HEK293 (cell line): ENCODE data around the gene ARL8B.

Experiments used
- CTCF ChIA-PET: fragments of 350-600 bp; formaldehyde crosslinking; extraction: SDS; loops from one replicate; lab custom pipeline; 2021; ENCODE audit warnings: antibody characterized with exemption; lab: Yijun Ruan, JAX
- POLR2A ChIA-PET: fragments of 300-600 bp; formaldehyde crosslinking; extraction: SDS; loops from one replicate; lab custom pipeline; 2020; ENCODE audit warnings: antibody characterized with exemption, inconsistent platforms; lab: Yijun Ruan, JAX
- H3K27ac ChIP-seq: fragments of 200-500 bp; sonication (Bioruptor generic); 2 replicates; pipeline ENCODE4 v1.5.1; 2014; ENCODE audit warnings: low read depth, low read length, control low read depth, inconsistent platforms; ENCODE audit errors: extremely low read depth
- H3K36me3 ChIP-seq, 2 experiments: fragments of 200-500 bp in 1 of 2; sonication (Bioruptor generic) in 1 of 2; 1 replicate in 1 of 2; 2 replicates in 1 of 2; pipeline ENCODE4 v1.5.1; 2014 to 2017; ENCODE audit warnings: inconsistent platforms in 2 of 2, low read length in 2 of 2; ENCODE audit not compliant: control insufficient read depth in 2 of 2, insufficient read depth in 1 of 2
- H3K4me1 ChIP-seq: fragments of 200-500 bp; sonication (Bioruptor generic); 2 replicates; pipeline ENCODE4 v1.5.1; 2014; ENCODE audit warnings: mild to moderate bottlenecking, low read length, inconsistent platforms; ENCODE audit not compliant: control insufficient read depth, insufficient read depth
- H3K4me3 ChIP-seq: 2 replicates; pipeline ENCODE4 v1.5.1; 2011; ENCODE audit warnings: low read depth, mild to moderate bottlenecking, control low read depth, low read length, moderate library complexity
- H3K9me3 ChIP-seq: fragments of 200-500 bp; sonication (Bioruptor generic); 2 replicates; pipeline ENCODE4 v1.5.1; 2014; ENCODE audit warnings: low read depth, low read length, inconsistent platforms; ENCODE audit not compliant: control insufficient read depth, insufficient read depth
- GLIS2 ChIP-seq: fragments of 450-650 bp; formaldehyde crosslinking; IDR thresholded peaks from 2 replicates; pipeline ENCODE4 v1.5.1; 2016; ENCODE audit warnings: missing biosample characterization, missing genetic modification characterization
- HOXC10 ChIP-seq: sonication (generic); formaldehyde crosslinking; IDR thresholded peaks from 2 replicates; pipeline ENCODE4 v1.8.1; 2023; ENCODE audit warnings: mild to moderate bottlenecking, missing genetic modification reagents
- HOXD13 ChIP-seq: sonication (generic); formaldehyde crosslinking; IDR thresholded peaks from 2 replicates; pipeline ENCODE4 v1.8.0; 2022; ENCODE audit warnings: missing genetic modification reagents, borderline replicate concordance
- OSR2 ChIP-seq: fragments of 450-650 bp; formaldehyde crosslinking; IDR thresholded peaks from 2 replicates; pipeline ENCODE4 v1.5.1; 2016; ENCODE audit warnings: missing biosample characterization, missing genetic modification characterization
- OVOL3 ChIP-seq: fragments of 450-650 bp; formaldehyde crosslinking; IDR thresholded peaks from 2 replicates; pipeline ENCODE4 v1.5.1; 2016; ENCODE audit warnings: missing biosample characterization, missing genetic modification characterization
- ZNF121 ChIP-seq: fragments of 450-650 bp; formaldehyde crosslinking; IDR thresholded peaks from 2 replicates; pipeline ENCODE4 v1.5.1; 2016; ENCODE audit warnings: missing biosample characterization, missing genetic modification characterization
- ZNF140 ChIP-seq: fragments of 450-650 bp; formaldehyde crosslinking; IDR thresholded peaks from 2 replicates; pipeline ENCODE4 v1.5.1; 2016; ENCODE audit warnings: missing biosample characterization, missing genetic modification characterization
- ZNF146 ChIP-seq: fragments of 450-650 bp; formaldehyde crosslinking; IDR thresholded peaks from 2 replicates; pipeline ENCODE4 v1.5.1; 2016; ENCODE audit warnings: missing biosample characterization, missing genetic modification characterization
- ZNF175 ChIP-seq: fragments of 450-650 bp; formaldehyde crosslinking; IDR thresholded peaks from 2 replicates; pipeline ENCODE4 v1.5.1; 2016; ENCODE audit warnings: missing biosample characterization, missing genetic modification characterization
- ZNF184 ChIP-seq: fragments of 450-650 bp; IDR thresholded peaks from 2 replicates; pipeline ENCODE4 v1.5.1; 2018; ENCODE audit warnings: missing biosample characterization, mild to moderate bottlenecking, missing genetic modification characterization
- ZNF211 ChIP-seq: fragments of 450-650 bp; formaldehyde crosslinking; IDR thresholded peaks from 2 replicates; pipeline ENCODE4 v1.5.1; 2016; ENCODE audit warnings: low read depth, missing biosample characterization, missing genetic modification characterization
- ZNF223 ChIP-seq: fragments of 450-650 bp; formaldehyde crosslinking; IDR thresholded peaks from 2 replicates; pipeline ENCODE4 v1.5.1; 2016; ENCODE audit warnings: missing biosample characterization, missing genetic modification characterization
- ZNF23 ChIP-seq: fragments of 450-650 bp; formaldehyde crosslinking; IDR thresholded peaks from 2 replicates; pipeline ENCODE4 v1.5.1; 2016; ENCODE audit warnings: missing biosample characterization, missing genetic modification characterization, borderline replicate concordance
- ZNF292 ChIP-seq: fragments of 450-650 bp; formaldehyde crosslinking; IDR thresholded peaks from 2 replicates; pipeline ENCODE4 v1.5.1; 2016; ENCODE audit warnings: low read depth, missing biosample characterization, missing genetic modification characterization, borderline replicate concordance
- ZNF433 ChIP-seq: fragments of 450-650 bp; formaldehyde crosslinking; IDR thresholded peaks from 2 replicates; pipeline ENCODE4 v1.5.1; 2016; ENCODE audit warnings: missing biosample characterization, missing genetic modification characterization, low read depth
- ZNF610 ChIP-seq: fragments of 450-650 bp; formaldehyde crosslinking; IDR thresholded peaks from 2 replicates; pipeline ENCODE4 v1.5.1; 2016; ENCODE audit warnings: missing biosample characterization, missing genetic modification characterization, borderline replicate concordance
- ZNF660 ChIP-seq: fragments of 450-650 bp; IDR thresholded peaks from 2 replicates; pipeline ENCODE4 v1.5.1; 2018; ENCODE audit warnings: missing biosample characterization, mild to moderate bottlenecking, missing genetic modification characterization
- ZNF785 ChIP-seq: fragments of 450-650 bp; formaldehyde crosslinking; IDR thresholded peaks from 2 replicates; pipeline ENCODE4 v1.5.1; 2016; ENCODE audit warnings: missing biosample characterization, missing genetic modification characterization
- TF ChIP-seq, protein P1 (sequence below): fragments of 450-650 bp; formaldehyde crosslinking; IDR thresholded peaks from 2 replicates; pipeline ENCODE4 v1.5.1; 2016; ENCODE audit warnings: missing biosample characterization, missing genetic modification characterization, borderline replicate concordance
- TF ChIP-seq, protein P2 (sequence below): fragments of 450-650 bp; formaldehyde crosslinking; IDR thresholded peaks from 2 replicates; pipeline ENCODE4 v1.5.1; 2016; ENCODE audit warnings: missing biosample characterization, missing genetic modification characterization
- TF ChIP-seq, protein P3 (sequence below): fragments of 450-650 bp; formaldehyde crosslinking; IDR thresholded peaks from 2 replicates; pipeline ENCODE4 v1.5.1; 2016; ENCODE audit warnings: missing biosample characterization, missing genetic modification characterization
- TF ChIP-seq, protein P4 (sequence below): fragments of 450-650 bp; formaldehyde crosslinking; IDR thresholded peaks from 2 replicates; pipeline ENCODE4 v1.5.1; 2017; ENCODE audit warnings: missing biosample characterization, missing genetic modification characterization

The ARL8B gene

DNA sequence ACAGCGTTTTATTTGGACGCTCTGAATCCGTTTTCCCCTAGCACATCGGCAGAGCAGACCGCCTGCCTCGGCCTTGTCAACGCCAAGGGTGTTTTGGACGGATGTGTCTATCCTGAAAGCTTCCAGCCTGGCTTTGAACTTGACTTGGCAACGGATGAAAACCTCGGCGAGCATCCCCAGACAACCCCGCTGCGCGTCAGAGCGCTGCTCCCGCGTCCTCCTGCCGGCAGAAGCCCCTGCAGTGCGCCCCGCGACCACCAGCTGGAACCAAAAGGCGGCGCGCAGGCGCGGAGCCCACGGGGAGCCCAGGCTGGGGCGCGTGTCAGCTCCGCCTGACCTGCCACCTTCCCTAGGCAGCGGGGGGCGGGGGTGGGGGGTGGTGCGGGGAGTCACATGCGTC, 26.2 kb upstream of the ARL8B start (continued):
- TF ChIP-seq, protein P1, sequence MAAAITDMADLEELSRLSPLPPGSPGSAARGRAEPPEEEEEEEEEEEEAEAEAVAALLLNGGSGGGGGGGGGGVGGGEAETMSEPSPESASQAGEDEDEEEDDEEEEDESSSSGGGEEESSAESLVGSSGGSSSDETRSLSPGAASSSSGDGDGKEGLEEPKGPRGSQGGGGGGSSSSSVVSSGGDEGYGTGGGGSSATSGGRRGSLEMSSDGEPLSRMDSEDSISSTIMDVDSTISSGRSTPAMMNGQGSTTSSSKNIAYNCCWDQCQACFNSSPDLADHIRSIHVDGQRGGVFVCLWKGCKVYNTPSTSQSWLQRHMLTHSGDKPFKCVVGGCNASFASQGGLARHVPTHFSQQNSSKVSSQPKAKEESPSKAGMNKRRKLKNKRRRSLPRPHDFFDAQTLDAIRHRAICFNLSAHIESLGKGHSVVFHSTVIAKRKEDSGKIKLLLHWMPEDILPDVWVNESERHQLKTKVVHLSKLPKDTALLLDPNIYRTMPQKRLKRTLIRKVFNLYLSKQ (tag by site-specific recombination): no peak

DNA sequence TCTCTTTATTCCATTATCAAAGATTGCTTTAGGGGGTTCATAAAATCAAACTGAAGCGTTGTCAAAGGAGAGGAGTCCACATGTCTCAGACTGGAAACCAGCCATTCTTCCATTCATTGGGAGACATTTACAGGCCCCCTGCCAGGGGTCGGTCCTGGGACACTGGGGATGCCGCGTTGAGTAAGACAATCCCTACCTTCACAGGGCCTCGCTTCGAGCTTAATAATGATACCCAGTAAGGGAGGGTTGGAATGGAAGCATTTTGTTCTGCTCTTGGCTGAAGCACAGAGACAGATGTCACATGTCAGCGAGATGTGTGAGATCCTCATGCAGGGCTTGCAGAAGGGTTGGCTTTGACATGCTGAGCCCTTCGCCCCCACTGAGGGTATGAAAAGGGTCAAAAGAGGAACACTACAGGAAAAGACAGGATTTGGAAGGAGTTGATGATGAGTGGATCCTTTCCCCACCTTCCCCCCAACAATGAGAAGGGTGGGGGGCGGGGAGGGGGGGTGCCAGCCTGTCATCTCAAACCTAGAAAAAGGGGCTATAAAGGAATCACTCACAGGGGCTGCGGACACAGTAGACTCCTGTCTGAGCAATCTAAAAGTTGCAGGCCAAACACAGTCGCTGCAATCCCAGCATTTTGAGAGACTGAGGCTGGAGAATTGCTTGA, 25.6 kb upstream of the ARL8B start:
- Histone ChIP-seq H3K36me3 (no peaks in the 10 kb centered on the region), H3K9me3 (no peaks in the 10 kb centered on the region), H3K27ac (no peak overlapping the region), H3K4me1 (no peaks in the 10 kb centered on the region)
- TF ChIP-seq ZNF211: no peak
- TF ChIP-seq ZNF610 (tag by site-specific recombination): no peak
- TF ChIP-seq GLIS2 (tag by site-specific recombination): no peak
- TF ChIP-seq, protein P2, sequence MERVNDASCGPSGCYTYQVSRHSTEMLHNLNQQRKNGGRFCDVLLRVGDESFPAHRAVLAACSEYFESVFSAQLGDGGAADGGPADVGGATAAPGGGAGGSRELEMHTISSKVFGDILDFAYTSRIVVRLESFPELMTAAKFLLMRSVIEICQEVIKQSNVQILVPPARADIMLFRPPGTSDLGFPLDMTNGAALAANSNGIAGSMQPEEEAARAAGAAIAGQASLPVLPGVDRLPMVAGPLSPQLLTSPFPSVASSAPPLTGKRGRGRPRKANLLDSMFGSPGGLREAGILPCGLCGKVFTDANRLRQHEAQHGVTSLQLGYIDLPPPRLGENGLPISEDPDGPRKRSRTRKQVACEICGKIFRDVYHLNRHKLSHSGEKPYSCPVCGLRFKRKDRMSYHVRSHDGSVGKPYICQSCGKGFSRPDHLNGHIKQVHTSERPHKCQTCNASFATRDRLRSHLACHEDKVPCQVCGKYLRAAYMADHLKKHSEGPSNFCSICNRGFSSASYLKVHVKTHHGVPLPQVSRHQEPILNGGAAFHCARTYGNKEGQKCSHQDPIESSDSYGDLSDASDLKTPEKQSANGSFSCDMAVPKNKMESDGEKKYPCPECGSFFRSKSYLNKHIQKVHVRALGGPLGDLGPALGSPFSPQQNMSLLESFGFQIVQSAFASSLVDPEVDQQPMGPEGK: no peak
- TF ChIP-seq ZNF146: no peak
- TF ChIP-seq ZNF433 (tag by site-specific recombination): no peak
- TF ChIP-seq OSR2: no peak
- TF ChIP-seq, protein P3, sequence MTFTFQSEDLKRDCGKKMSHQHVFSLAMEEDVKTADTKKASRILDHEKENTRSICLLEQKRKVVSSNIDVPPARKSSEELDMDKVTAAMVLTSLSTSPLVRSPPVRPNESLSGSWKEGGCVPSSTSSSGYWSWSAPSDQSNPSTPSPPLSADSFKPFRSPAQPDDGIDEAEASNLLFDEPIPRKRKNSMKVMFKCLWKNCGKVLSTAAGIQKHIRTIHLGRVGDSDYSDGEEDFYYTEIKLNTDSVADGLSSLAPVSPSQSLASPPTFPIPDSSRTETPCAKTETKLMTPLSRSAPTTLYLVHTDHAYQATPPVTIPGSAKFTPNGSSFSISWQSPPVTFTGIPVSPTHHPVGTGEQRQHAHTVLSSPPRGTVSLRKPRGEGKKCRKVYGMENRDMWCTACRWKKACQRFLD (tag by site-specific recombination): no peak
- no peak for TF ChIP-seq ZNF121
- TF ChIP-seq ZNF184 (tag by site-specific recombination): no peak
- TF ChIP-seq ZNF175 (tag by site-specific recombination): no peak
- no peak for TF ChIP-seq ZNF785
- no peak for TF ChIP-seq ZNF660 (tag by site-specific recombination)
- no peak for TF ChIP-seq HOXC10 (CRISPR knock-in tag)
- TF ChIP-seq ZNF292 (tag by site-specific recombination): no peak
- no peak for TF ChIP-seq ZNF23 (tag by site-specific recombination)
- no peak for TF ChIP-seq OVOL3 (tag by site-specific recombination)
- TF ChIP-seq ZNF140 (tag by site-specific recombination): no peak
- no peak for TF ChIP-seq HOXD13 (CRISPR knock-in tag)
- TF ChIP-seq, all 188 proteins: peak for 0
- ChIA-PET POLR2A (no interaction called here), CTCF (no interaction called here)
- no peak overlapping the region for H3K4me3 ChIP-seq

DNA sequence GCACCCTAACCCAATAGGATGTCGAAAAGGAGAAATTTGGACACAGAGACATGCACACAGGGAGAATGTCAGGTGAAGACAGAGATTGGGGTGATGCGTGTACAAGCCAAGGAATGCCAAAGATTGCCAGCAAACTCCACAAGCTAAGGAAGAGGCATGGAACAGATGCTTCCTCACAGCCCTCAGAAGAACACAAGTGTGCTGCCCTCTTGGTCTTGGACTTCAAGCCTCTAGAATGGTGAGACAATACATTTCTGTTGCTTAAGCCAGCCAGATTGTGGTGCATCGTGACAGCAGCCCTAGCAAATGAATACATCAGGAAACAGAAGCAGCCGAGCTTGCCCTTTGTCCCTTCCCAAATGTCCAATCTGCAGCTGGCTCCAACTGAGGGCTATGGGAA, 23.7 kb upstream of the ARL8B start:
- Histone ChIP-seq H3K4me3 (no peak overlapping the region), H3K36me3 (no peaks in the 10 kb centered on the region), H3K4me1 (no peaks in the 10 kb centered on the region), H3K27ac (no peak overlapping the region), H3K9me3 (no peaks in the 10 kb centered on the region)
- CTCF ChIA-PET: interaction anchor here (0.6 kb wide), 1 partner anchor 645 kb away, joined by 7 read pairs; no protein-coding TSS in a partner anchor
- TF ChIP-seq, protein P4, sequence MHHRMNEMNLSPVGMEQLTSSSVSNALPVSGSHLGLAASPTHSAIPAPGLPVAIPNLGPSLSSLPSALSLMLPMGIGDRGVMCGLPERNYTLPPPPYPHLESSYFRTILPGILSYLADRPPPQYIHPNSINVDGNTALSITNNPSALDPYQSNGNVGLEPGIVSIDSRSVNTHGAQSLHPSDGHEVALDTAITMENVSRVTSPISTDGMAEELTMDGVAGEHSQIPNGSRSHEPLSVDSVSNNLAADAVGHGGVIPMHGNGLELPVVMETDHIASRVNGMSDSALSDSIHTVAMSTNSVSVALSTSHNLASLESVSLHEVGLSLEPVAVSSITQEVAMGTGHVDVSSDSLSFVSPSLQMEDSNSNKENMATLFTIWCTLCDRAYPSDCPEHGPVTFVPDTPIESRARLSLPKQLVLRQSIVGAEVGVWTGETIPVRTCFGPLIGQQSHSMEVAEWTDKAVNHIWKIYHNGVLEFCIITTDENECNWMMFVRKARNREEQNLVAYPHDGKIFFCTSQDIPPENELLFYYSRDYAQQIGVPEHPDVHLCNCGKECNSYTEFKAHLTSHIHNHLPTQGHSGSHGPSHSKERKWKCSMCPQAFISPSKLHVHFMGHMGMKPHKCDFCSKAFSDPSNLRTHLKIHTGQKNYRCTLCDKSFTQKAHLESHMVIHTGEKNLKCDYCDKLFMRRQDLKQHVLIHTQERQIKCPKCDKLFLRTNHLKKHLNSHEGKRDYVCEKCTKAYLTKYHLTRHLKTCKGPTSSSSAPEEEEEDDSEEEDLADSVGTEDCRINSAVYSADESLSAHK (tag by site-specific recombination): no peak
- TF ChIP-seq ZNF223 (tag by site-specific recombination): no peak
- POLR2A ChIA-PET: no interaction called here
